NCI-H2196 (cell line): ENCODE results near the gene IDH3G.
"Not testable (repeated sequence)": the region's sequence is repeated elsewhere in the genome, so short reads cannot be mapped to it uniquely, and the experiment has no call there.

Source experiments
- DNase-seq: peaks from one replicate; lab custom pipeline; 2025; ENCODE audit not compliant: unreplicated experiment; lab: John Stamatoyannopoulos, UW

The IDH3G gene

DNA sequence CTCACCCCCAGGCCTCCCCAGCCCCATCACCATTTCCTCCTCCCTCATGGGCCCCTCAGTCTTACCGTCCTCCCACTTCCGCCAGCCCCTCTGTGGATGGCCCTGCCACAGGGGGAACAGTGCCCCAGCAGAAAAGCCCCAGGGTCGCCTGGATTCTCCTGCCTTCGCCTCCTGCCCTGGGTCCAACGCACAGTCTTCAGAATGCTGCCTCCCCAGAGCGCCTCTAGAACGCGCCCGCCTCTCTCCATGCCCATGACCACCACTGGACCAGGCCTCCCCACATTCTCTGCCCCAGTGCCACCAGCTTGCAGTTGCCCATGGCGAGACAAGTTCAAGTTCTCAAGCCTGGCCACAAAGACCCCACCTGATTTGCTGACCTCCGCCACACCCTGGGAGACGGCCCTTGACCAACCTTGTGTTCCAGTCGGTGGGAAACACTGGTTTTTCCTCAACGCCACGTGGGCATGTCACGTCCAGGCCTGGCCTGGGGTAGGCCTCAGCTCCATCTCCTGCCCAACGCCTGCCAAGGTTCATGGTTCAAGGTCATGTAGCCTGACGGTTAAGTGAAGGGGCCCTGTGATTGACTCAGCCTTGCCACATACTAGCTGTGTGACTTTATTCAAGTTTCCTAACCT lies 30.8 kb downstream of the IDH3G start:
- no peak for DNase-seq

DNA sequence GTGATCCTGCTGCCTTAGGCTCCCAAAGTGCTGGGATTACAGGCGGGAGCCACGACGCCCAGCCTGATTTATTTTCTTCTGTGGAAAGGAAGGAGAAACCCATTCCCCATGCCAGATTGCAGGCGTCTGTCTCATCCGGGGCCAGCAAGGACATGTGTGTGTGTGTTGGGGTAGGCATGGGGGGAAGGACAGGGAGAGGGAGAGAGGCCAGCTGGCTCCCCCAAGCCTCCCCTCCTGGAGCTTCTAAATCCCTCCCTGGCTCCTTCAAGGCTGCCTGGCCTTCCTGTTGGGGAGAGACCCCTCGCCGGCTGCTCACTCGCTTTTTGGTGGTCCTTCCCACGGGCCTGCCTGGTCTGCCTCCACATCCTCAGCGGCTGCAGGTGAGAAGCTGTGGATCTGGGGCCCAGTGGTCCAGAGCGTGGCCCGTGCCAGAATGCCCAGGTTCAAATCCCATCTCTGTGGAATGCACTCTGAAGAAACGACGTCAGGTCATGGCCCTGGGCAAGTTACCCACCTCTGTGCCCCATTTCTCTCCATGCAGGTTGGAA lies 31.5 kb downstream of the IDH3G start:
- DNase-seq, result no peak

DNA sequence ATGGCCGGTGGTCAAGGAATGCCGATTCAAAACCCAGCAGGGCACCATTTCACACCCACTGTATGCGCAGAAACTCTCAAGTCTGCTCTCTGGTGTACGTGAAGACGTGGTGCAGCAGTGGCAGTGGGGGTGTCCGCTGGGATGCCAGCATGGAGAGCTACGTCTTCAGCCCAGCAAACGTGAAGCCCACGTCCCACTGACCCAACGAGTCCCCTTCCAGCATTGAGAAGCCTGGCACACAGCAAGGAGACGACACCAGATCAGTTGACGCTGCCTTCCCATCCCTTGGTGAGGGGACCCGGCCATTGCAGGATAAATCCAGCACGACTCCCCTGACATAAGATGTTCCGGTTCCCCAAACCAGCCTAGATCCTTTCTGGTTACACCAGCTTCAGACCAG lies 32.3 kb downstream of the IDH3G start:
- DNase-seq, result no peak

GRCh38 chrX:153755136-153755535 lies 39.0 kb downstream of the IDH3G start:
- DNase-seq, result no peak

GRCh38 chrX:153750127-153750774 lies 43.9 kb downstream of the IDH3G start:
- DNase-seq, result no peak

- not testable (repeated sequence) for DNase-seq
Observed at GRCh38 chrX:153749017-153749416, 45.2 kb downstream of the IDH3G start.

- DNase-seq, result not testable (repeated sequence)
Observed at GRCh38 chrX:153746991-153747390, 47.2 kb downstream of the IDH3G start.

GRCh38 chrX:153746359-153746758 lies 47.8 kb downstream of the IDH3G start:
- DNase-seq, result no peak

DNA sequence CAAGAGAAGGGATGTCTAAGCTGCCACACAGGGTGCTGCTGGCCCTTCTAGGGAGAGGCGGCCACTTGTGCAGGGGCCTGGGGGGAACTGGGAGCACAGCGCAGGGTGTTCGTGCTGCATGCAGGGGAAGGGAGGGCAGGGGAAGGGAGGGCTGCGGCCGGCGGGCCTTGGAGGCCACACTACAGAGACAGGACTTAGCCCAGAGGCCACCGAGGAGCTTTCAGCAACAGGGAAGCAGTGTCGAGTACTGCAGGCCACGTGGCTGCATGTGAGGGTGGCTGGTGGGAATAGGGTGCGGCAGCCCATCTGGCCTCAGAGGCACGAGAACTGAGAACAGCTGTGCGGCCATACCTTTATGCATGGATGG lies 49.1 kb downstream of the IDH3G start:
- DNase-seq, result not testable (repeated sequence)

GRCh38 chrX:153744210-153745066 lies 49.7 kb downstream of the IDH3G start:
- DNase-seq, result no peak

- DNase-seq, result not testable (repeated sequence)
Observed at GRCh38 chrX:153743468-153744209, 50.5 kb downstream of the IDH3G start.

DNA sequence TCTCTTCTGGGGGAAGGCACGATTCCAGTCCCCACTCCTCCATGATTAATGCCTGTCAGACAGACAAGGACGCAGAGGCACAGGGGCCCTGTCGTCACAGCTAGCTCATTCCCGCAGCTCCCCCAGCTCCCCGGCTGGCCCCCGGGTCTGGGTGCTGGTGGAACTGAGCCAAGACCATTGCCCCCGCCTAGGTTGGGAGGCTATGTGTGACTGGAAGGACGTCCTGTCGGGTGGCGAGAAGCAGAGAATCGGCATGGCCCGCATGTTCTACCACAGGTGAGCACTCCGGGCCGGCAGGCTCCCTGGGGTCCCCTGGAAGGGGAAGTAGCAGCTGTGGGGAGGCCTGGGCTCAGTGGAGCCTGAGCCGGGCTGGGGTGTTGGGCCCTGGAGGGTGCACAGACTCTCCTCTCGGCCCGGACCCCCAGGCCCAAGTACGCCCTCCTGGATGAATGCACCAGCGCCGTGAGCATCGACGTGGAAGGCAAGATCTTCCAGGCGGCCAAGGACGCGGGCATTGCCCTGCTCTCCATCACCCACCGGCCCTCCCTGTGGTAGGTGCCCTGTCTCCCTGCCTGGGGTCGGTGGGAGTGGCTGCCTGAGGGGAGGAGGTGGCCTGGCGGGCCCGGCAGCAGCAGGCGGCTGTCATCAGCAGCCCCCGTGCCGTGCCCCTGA lies 51.2 kb downstream of the IDH3G start:
- not testable (repeated sequence) for DNase-seq

- not testable (repeated sequence) for DNase-seq
Observed at GRCh38 chrX:153742111-153742510, 52.1 kb downstream of the IDH3G start.

- DNase-seq, result no peak
Observed at GRCh38 chrX:153741446-153741845, 52.7 kb downstream of the IDH3G start.

DNA sequence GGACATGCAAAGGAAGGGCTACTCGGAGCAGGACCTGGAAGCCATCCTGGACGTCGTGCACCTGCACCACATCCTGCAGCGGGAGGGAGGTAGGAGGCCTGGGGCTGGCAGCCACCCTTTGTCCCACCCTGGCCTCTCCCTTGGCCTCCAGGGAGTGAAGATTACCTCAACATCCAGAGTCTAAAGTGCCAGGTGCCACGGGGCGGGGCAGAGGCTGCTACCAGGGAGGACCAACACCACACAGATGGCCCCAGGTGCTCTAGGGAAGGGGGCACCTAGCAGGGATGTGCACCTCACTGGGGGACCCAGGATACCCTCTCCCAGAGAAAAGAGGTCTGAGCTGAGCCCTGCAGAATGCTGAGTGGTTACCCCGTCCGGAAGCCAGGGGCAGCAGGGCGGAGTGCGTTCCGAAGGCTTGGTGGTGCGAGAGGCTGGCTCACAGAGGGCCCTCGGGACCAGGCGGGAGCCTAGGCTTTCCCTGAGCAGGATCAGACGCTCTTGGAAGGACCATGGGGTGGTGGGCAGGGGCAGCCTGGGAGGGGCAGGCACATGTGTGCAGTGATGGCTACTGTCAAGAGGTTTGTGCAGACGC lies 53.4 kb downstream of the IDH3G start:
- DNase-seq, result no peak

- DNase-seq, result no peak
Observed at GRCh38 chrX:153739754-153740486, 54.3 kb downstream of the IDH3G start.

- no peak for DNase-seq
Observed at GRCh38 chrX:153738056-153738605, 56.0 kb downstream of the IDH3G start.

GRCh38 chrX:153736871-153737441 lies 57.2 kb downstream of the IDH3G start:
- DNase-seq, result no peak
